A204.1 (cell line): ENCODE results near the gene DDX24.

Experiments used
- FAIRE-seq: peaks from 2 replicates; lab custom pipeline; 2012; peaks lifted over from hg19 to GRCh38; lab: Jason Lieb, UNC

DDX24 gene

GRCh38 chr14:94010625-94011024 lies 70.4 kb downstream of the DDX24 start:
- no peak for FAIRE-seq

DNA sequence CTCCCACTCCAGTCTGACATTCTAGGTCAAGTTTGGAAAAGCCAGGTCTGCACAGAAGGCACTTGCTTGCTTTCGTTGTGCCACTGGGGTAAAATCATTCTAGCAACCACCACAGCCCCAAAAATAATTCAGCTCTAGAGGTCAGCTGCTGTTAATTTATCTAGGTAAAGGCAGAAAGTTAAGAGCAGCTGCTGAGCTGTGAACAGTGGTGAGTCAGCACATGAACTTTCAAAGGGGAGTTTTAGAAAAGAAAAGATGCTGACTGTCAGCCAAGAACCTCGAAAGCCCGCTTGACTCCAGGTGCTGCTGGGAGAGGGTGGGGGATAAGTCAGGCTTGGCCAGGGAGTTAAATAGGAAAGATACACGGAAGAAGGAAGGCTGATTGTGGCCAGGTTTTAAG lies 71.2 kb downstream of the DDX24 start:
- FAIRE-seq: no peak

- no peak for FAIRE-seq
These were observed 72.8 kb downstream of the DDX24 start for GRCh38 chr14:94008234-94008633.

DNA sequence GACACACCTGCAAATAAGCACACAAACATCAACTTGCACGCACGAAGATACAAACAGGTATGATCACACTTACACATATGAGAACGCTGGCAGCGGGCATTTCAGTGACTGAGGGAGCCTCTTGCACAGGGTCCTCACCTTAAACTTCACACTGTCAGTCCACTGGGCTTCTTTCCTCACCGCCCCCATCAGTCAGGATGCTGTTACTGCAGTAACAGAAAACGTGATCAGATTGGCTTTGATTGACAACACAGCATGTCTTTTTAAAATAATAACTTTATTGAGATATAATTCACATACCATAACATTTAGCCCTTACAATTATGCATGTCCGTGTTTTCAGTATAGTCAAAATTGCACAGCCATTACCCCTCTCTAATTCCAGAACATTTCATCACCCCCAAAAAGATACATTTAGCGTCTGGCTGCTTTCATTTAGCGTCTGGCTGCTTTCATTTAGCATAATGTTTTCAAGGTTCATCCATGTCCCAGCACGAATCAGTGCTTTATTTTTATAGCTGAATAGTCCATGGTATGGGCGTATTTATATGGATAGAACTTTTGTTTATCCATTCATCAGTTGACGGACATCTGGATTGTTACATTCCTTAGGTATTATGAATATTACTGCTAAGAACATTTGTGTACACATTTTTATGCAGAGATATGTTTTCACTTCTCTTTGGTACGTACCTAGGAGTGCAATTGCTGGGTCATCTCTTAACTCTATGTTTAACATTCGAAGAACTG lies 75.5 kb downstream of the DDX24 start:
- no peak for FAIRE-seq

GRCh38 chr14:94004015-94004414 lies 77.0 kb downstream of the DDX24 start:
- no peak for FAIRE-seq

DNA sequence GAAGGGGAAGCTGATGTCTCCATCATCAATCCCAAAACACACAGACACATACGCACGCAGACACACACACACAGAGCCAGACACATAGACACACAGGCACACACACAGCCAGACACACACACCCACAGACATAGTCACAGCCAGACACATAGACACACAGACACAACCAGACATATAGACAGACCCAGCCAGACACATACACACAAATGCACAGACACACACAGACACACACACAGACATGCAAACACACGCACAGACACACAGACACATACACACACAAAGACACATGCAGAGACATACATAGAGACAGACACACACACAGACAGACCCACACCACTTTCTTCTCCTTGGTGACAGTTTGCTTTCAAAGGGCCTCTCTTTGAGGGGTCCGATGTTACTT lies 77.6 kb downstream of the DDX24 start:
- FAIRE-seq: no peak

DNA sequence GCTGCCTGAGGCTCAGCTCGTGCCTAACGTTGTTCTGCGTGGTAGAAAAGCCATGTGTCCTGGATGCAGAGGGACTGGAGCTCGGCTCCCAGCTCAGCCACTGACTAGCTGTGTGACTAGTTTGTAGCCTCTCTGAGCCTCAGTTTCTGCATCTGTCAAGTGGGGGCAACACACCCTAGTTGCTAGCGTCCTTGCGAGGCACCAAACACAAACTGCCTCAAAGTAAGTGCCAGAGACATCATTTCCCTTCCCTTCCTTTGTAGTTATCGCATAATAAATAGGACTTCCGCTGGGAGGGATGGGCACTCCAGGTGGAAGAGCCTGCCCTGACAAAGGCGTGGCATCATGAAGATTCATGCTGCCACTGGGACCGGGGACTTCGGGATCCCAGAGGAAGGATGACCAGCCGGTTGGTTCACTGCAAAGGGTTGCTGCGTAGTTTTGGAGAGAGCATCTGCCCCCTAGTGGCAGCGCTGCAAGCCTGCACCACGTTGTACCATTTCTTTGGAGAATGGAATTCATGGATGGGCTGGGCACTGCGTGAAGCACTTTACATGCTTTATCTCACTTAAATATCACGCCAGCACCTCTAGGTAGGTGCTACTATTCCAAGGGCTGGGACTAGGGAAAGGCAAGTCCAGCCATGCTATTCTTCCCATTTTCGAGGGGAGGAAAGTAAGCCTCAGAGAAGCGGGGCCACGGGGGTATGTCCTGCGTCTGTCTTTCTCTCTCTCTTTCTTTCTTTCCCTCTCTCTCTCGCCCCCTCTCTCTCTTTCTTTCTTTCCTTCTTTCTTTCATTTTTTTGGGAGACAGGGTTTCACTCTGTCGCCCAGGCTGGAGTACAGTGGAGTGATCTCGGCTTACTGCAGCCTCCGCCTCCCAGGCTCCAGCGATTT lies 79.3 kb downstream of the DDX24 start:
- no peak for FAIRE-seq

GRCh38 chr14:94001016-94001415 lies 80.0 kb downstream of the DDX24 start:
- FAIRE-seq: no peak

GRCh38 chr14:94000267-94000666 lies 80.7 kb downstream of the DDX24 start:
- FAIRE-seq: no peak

DNA sequence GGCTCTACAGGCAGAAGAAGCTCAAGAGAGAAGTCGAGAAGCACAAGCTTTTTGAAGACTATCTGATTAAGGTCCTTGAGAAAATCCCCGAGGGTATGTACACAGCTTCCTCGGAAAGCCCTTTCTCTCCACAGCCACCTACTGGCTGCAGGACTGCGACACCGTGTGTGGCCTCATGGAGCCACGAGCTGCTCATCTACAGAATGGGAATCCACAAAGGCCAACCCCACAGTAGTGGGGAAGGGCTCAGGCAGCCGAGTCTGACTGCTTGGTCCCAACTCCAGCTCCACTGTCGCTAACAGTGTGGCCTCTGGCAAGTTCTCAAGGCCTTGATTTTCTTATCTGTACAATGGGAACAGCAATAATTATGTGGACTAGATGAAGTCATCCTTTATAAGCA lies 81.4 kb downstream of the DDX24 start:
- no peak for FAIRE-seq

DNA sequence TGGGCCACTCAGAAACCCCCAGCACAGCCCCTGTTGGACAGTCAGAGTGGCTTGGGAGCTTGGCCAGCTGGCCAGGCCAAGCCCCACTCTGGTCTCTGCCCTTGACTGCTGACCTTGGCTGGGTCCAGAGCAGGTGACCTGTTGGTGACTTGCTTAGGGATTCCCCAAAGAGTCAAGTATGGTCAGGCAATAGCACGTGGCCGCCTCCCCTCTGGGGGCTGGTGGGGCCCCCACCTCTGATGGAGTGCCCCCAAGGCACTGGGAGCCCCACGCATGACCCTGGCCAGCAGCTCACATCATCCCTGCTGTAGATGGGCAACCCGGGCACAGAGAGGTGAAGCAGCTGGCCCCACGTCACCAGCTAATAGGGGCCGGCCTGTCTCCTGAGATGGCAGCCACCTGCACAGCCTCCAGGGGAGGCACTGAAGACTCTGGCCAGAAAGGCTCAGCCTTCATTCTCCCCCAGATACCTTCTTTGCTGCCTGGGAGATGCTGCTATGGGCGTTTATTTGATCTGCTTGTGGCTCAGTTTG lies 82.1 kb downstream of the DDX24 start:
- no peak for FAIRE-seq
